ENCODE measurements around the gene LRRC49. TPM values are rescaled to one million over a fixed set of nuclear protein-coding genes. Genes with fewer than 3 reads are reported as not detected.

LRRC49 gene
- total RNA-seq, 1 donor from 2014 or later: 6.8 TPM

GRCh38 chr15:70964058-70964457 lies 71.4 kb downstream of the LRRC49 start:
- no peak for DNase-seq (ENCODE audit: low read depth)
- H3K79me2 ChIP-seq (ENCODE audit: insufficient read depth, low read length): no peaks in the 10 kb centered on the region
- no peak overlapping the region for H3K4me3 ChIP-seq (ENCODE audit: insufficient read depth, low read depth, low read length)
- no peak overlapping the region for H3K4me2 ChIP-seq (ENCODE audit: low read length)
- H3K9me3 Mint-ChIP-seq (ENCODE audit: unreplicated experiment): no peaks in the 10 kb centered on the region
- H3K4me3 Mint-ChIP-seq (ENCODE audit: unreplicated experiment): no peak overlapping the region
- H3K4me1 ChIP-seq (ENCODE audit: insufficient read depth, low read length): no peaks in the 10 kb centered on the region
- H4K20me1 ChIP-seq (ENCODE audit: insufficient read depth, low read length): no peaks in the 10 kb centered on the region
- no peak for FAIRE-seq
- no peaks in the 10 kb centered on the region for H3K27me3 ChIP-seq (ENCODE audit: insufficient read depth, low read length)
- H3K36me3 Mint-ChIP-seq (ENCODE audit: low read depth, unreplicated experiment): peaks cover 2% of the 10 kb centered on the region
- no peak overlapping the region for H2AFZ ChIP-seq (ENCODE audit: low read depth, low read length)
- H3K4me1 Mint-ChIP-seq (ENCODE audit: low read depth, unreplicated experiment): no peaks in the 10 kb centered on the region
- TF ChIP-seq CTCF (IDR thresholded peaks at IDR 0.05; ENCODE audit: insufficient read depth, low read depth, low read length) (no peak), EZH2 (IDR thresholded peaks at IDR 0.05; ENCODE audit: insufficient read depth, low read length) (no peak)
- no peak overlapping the region for H3K27ac ChIP-seq (ENCODE audit: low read depth, low read length)
- no peaks in the 10 kb centered on the region for H3K27me3 Mint-ChIP-seq (ENCODE audit: low read depth, unreplicated experiment)
- H3K9ac ChIP-seq (ENCODE audit: low read length): no peak overlapping the region
- H3K27ac Mint-ChIP-seq (ENCODE audit: unreplicated experiment): no peak overlapping the region
- H3K36me3 ChIP-seq (ENCODE audit: insufficient read depth, low read length): no peaks in the 10 kb centered on the region
- H3K9me3 ChIP-seq (ENCODE audit: insufficient read depth, low read depth, low read length): no peaks in the 10 kb centered on the region

- no peaks in the 10 kb centered on the region for H3K27me3 Mint-ChIP-seq (ENCODE audit: low read depth, unreplicated experiment)
- Histone ChIP-seq H3K79me2 (ENCODE audit: insufficient read depth, low read length) (no peaks in the 10 kb centered on the region), H3K27ac (ENCODE audit: low read depth, low read length) (no peak overlapping the region), H3K36me3 (ENCODE audit: insufficient read depth, low read length) (no peaks in the 10 kb centered on the region), H4K20me1 (ENCODE audit: insufficient read depth, low read length) (no peaks in the 10 kb centered on the region), H3K27me3 (ENCODE audit: insufficient read depth, low read length) (no peaks in the 10 kb centered on the region), H3K9ac (ENCODE audit: low read length) (no peak overlapping the region), H2AFZ (ENCODE audit: low read depth, low read length) (no peak overlapping the region), H3K4me1 (ENCODE audit: insufficient read depth, low read length) (no peaks in the 10 kb centered on the region), H3K4me3 (ENCODE audit: insufficient read depth, low read depth, low read length) (no peak overlapping the region), H3K4me2 (ENCODE audit: low read length) (no peak overlapping the region), H3K9me3 (ENCODE audit: insufficient read depth, low read depth, low read length) (no peaks in the 10 kb centered on the region)
- DNase-seq (ENCODE audit: low read depth): no peak
- H3K27ac Mint-ChIP-seq (ENCODE audit: unreplicated experiment): no peak overlapping the region
- H3K4me1 Mint-ChIP-seq (ENCODE audit: low read depth, unreplicated experiment): no peaks in the 10 kb centered on the region
- no peak for FAIRE-seq
- TF ChIP-seq CTCF (IDR thresholded peaks at IDR 0.05; ENCODE audit: insufficient read depth, low read depth, low read length): no peak
- no peak for TF ChIP-seq EZH2 (IDR thresholded peaks at IDR 0.05; ENCODE audit: insufficient read depth, low read length)
- no peaks in the 10 kb centered on the region for H3K9me3 Mint-ChIP-seq (ENCODE audit: unreplicated experiment)
- H3K4me3 Mint-ChIP-seq (ENCODE audit: unreplicated experiment): no peak overlapping the region
- H3K36me3 Mint-ChIP-seq (ENCODE audit: low read depth, unreplicated experiment): peaks cover 2% of the 10 kb centered on the region
Measured at GRCh38 chr15:70964686-70965085, 72.1 kb downstream of the LRRC49 start.

GRCh38 chr15:70967646-70968045 lies 75.0 kb downstream of the LRRC49 start:
- DNase-seq (ENCODE audit: low read depth) (no peak), FAIRE-seq (no peak)
- H3K9ac ChIP-seq (ENCODE audit: low read length): no peak overlapping the region
- H3K4me1 ChIP-seq (ENCODE audit: insufficient read depth, low read length): no peaks in the 10 kb centered on the region
- no peak overlapping the region for H3K4me3 Mint-ChIP-seq (ENCODE audit: unreplicated experiment)
- no peak overlapping the region for H3K27ac ChIP-seq (ENCODE audit: low read depth, low read length)
- no peak overlapping the region for H3K4me3 ChIP-seq (ENCODE audit: insufficient read depth, low read depth, low read length)
- no peaks in the 10 kb centered on the region for H3K27me3 ChIP-seq (ENCODE audit: insufficient read depth, low read length)
- no peaks in the 10 kb centered on the region for H3K9me3 ChIP-seq (ENCODE audit: insufficient read depth, low read depth, low read length)
- H2AFZ ChIP-seq (ENCODE audit: low read depth, low read length): no peak overlapping the region
- no peak overlapping the region for H3K27ac Mint-ChIP-seq (ENCODE audit: unreplicated experiment)
- no peaks in the 10 kb centered on the region for H3K9me3 Mint-ChIP-seq (ENCODE audit: unreplicated experiment)
- H3K36me3 ChIP-seq (ENCODE audit: insufficient read depth, low read length): no peaks in the 10 kb centered on the region
- H3K79me2 ChIP-seq (ENCODE audit: insufficient read depth, low read length): no peaks in the 10 kb centered on the region
- no peaks in the 10 kb centered on the region for H4K20me1 ChIP-seq (ENCODE audit: insufficient read depth, low read length)
- no peaks in the 10 kb centered on the region for H3K4me1 Mint-ChIP-seq (ENCODE audit: low read depth, unreplicated experiment)
- peaks cover 2% of the 10 kb centered on the region for H3K36me3 Mint-ChIP-seq (ENCODE audit: low read depth, unreplicated experiment)
- TF ChIP-seq EZH2 (IDR thresholded peaks at IDR 0.05; ENCODE audit: insufficient read depth, low read length) (no peak), CTCF (IDR thresholded peaks at IDR 0.05; ENCODE audit: insufficient read depth, low read depth, low read length) (no peak)
- H3K4me2 ChIP-seq (ENCODE audit: low read length): no peak overlapping the region
- H3K27me3 Mint-ChIP-seq (ENCODE audit: low read depth, unreplicated experiment): no peaks in the 10 kb centered on the region

Measured in astrocyte (in vitro differentiated cells and primary cell).